ENCODE data around the gene GFOD1.

GFOD1 gene

GRCh38 chr6:13372076-13372475, 115.3 kb downstream of the GFOD1 start:
- no peak for DNase-seq

GRCh38 chr6:13371421-13372072, 115.9 kb downstream of the GFOD1 start:
- DNase-seq, result no peak

- DNase-seq, result no peak
Measured at GRCh38 chr6:13370623-13371022, 116.8 kb downstream of the GFOD1 start.

- no peak for DNase-seq
Measured at GRCh38 chr6:13369591-13369990, 117.8 kb downstream of the GFOD1 start.

- no peak for DNase-seq
Measured at GRCh38 chr6:13368731-13369115, 118.7 kb downstream of the GFOD1 start.

GRCh38 chr6:13368079-13368730, 119.2 kb downstream of the GFOD1 start:
- DNase-seq, result no peak

- no peak for DNase-seq
Measured at GRCh38 chr6:13367396-13367795, 120.0 kb downstream of the GFOD1 start.

- no peak for DNase-seq
Measured at GRCh38 chr6:13365320-13365719, 122.1 kb downstream of the GFOD1 start.

GRCh38 chr6:13364842-13365241, 122.6 kb downstream of the GFOD1 start:
- no peak for DNase-seq

GRCh38 chr6:13362412-13362811, 125.0 kb downstream of the GFOD1 start:
- no peak for DNase-seq

- no peak for DNase-seq
Measured at GRCh38 chr6:13360671-13361540, 126.5 kb downstream of the GFOD1 start.

- DNase-seq, result no peak
Measured at GRCh38 chr6:13359287-13359686, 128.1 kb downstream of the GFOD1 start.

GRCh38 chr6:13358511-13358910, 128.9 kb downstream of the GFOD1 start:
- no peak for DNase-seq

GRCh38 chr6:13357551-13358075, 129.8 kb downstream of the GFOD1 start:
- no peak for DNase-seq

- no peak for DNase-seq
Measured at GRCh38 chr6:13355999-13356785, 131.2 kb downstream of the GFOD1 start.

- peak; percentile 76 for DNase-seq
Measured at GRCh38 chr6:13355043-13355945, 132.1 kb downstream of the GFOD1 start.

- DNase-seq, result peak; percentile 23
Measured at GRCh38 chr6:13354331-13355042, 132.9 kb downstream of the GFOD1 start.

- DNase-seq, result no peak
Measured at GRCh38 chr6:13352165-13352564, 135.2 kb downstream of the GFOD1 start.

- DNase-seq, result no peak
Measured at GRCh38 chr6:13351271-13351670, 136.1 kb downstream of the GFOD1 start.

GRCh38 chr6:13349811-13350506, 137.4 kb downstream of the GFOD1 start:
- DNase-seq, result no peak

Data from amniotic stem cell (primary cell).